HL-60 (cell line): ENCODE data around the gene GPALPP1.

Experiments used
- DNase-seq, 2 experiments: peaks; one replicate each; pipeline ENCODE4 v3.0.0-alpha.2; 2010 to 2020; ENCODE audit warnings: low read depth in 1 of 2, low spot score in 1 of 2
- H3K27ac ChIP-seq: fragments of 250-450 bp; sonication (Bioruptor Pico); replicated peaks from 2 replicates; pipeline ENCODE4 v1.5.1; 2020; ENCODE audit warnings: mild to moderate bottlenecking, moderate library complexity
- H3K27me3 ChIP-seq: fragments of 250-450 bp; sonication (Bioruptor Pico); 2 replicates; pipeline ENCODE4 v1.5.1; 2021; ENCODE audit warnings: mild to moderate bottlenecking, moderate library complexity; ENCODE audit not compliant: insufficient read depth, poor library complexity, severe bottlenecking
- H3K4me3 ChIP-seq: replicated peaks from 2 replicates; pipeline ENCODE4 v1.5.1; 2011; ENCODE audit warnings: mild to moderate bottlenecking, control low read depth, low read length; ENCODE audit not compliant: insufficient read depth
- CTCF ChIP-seq: IDR thresholded peaks from one replicate; pipeline ENCODE4 v1.5.1; 2011; ENCODE audit warnings: low read length, control low read depth, inconsistent platforms; ENCODE audit not compliant: insufficient read depth
- GABPA ChIP-seq: IDR thresholded peaks from 2 replicates; pipeline ENCODE4 v1.6.1; 2012; ENCODE audit warnings: low read depth
- POLR2AphosphoS5 ChIP-seq: IDR thresholded peaks from 2 replicates; pipeline ENCODE4 v1.6.1; 2012; ENCODE audit warnings: low read depth
- REST ChIP-seq: IDR thresholded peaks from 2 replicates; pipeline ENCODE4 v1.6.1; 2012; ENCODE audit warnings: low read depth; ENCODE audit not compliant: insufficient replicate concordance
- SPI1 ChIP-seq: IDR thresholded peaks from 2 replicates; pipeline ENCODE4 v1.6.1; 2012; ENCODE audit warnings: low read depth, mild to moderate bottlenecking, borderline replicate concordance

Gene GPALPP1

GRCh38 chr13:44954224-44954623 is 35.1 kb upstream of the GPALPP1 start:
- H3K27ac ChIP-seq = no peak overlapping the region
- no peak for DNase-seq
- no peaks in the 10 kb centered on the region for H3K27me3 ChIP-seq
- TF ChIP-seq REST = no peak
- no peak for TF ChIP-seq CTCF
- TF ChIP-seq SPI1 = no peak
- no peak for TF ChIP-seq POLR2AphosphoS5
- no peak for TF ChIP-seq GABPA
- H3K4me3 ChIP-seq = no peak overlapping the region

GRCh38 chr13:44955406-44955805 is 33.9 kb upstream of the GPALPP1 start:
- H3K27me3 ChIP-seq = no peaks in the 10 kb centered on the region
- no peak for TF ChIP-seq POLR2AphosphoS5
- no peak for TF ChIP-seq SPI1
- TF ChIP-seq CTCF = no peak
- no peak for TF ChIP-seq GABPA
- TF ChIP-seq REST = no peak
- H3K4me3 ChIP-seq = no peak overlapping the region
- no peak overlapping the region for H3K27ac ChIP-seq
- no peak for DNase-seq

GRCh38 chr13:44961997-44962396 is 27.3 kb upstream of the GPALPP1 start:
- H3K27me3 ChIP-seq = no peaks in the 10 kb centered on the region
- TF ChIP-seq CTCF (no peak), SPI1 (no peak), REST (no peak), GABPA (no peak), POLR2AphosphoS5 (no peak)
- DNase-seq = no peak
- no peak overlapping the region for H3K4me3 ChIP-seq
- H3K27ac ChIP-seq = no peak overlapping the region
